22Rv1 (cell line): Measurements from ENCODE around the gene WWC1.

Experiments used
- ZFX ChIP-seq: fragments of 450-650 bp; IDR thresholded peaks from 2 replicates; pipeline ENCODE4 v1.6.1; 2017; ENCODE audit warnings: antibody characterized with exemption, borderline replicate concordance
- TF ChIP-seq, protein P1 (sequence below): fragments of 450-650 bp; IDR thresholded peaks from 2 replicates; pipeline ENCODE4 v1.5.1; 2017; ENCODE audit warnings: mild to moderate bottlenecking

DNA sequence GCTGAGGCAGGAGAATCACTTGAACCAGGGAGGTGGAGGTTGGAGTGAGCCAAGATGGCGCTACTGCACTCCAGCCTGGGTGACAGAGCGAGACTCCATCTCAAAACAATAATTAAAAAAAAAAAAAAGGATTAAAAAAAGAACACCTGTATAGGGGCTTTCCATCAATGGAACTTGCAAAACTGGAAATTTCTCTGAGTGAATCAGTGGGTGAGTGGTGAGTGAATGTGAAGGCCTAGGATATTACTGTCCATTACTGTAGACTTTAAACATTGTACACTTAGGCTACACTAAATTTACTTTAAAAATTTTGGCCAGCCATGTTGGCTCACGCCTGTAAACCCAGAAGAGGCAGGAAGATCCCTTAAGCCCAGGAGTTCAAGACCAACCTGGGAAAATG, 189.2 kb downstream of the WWC1 start:
- TF ChIP-seq, protein P1, sequence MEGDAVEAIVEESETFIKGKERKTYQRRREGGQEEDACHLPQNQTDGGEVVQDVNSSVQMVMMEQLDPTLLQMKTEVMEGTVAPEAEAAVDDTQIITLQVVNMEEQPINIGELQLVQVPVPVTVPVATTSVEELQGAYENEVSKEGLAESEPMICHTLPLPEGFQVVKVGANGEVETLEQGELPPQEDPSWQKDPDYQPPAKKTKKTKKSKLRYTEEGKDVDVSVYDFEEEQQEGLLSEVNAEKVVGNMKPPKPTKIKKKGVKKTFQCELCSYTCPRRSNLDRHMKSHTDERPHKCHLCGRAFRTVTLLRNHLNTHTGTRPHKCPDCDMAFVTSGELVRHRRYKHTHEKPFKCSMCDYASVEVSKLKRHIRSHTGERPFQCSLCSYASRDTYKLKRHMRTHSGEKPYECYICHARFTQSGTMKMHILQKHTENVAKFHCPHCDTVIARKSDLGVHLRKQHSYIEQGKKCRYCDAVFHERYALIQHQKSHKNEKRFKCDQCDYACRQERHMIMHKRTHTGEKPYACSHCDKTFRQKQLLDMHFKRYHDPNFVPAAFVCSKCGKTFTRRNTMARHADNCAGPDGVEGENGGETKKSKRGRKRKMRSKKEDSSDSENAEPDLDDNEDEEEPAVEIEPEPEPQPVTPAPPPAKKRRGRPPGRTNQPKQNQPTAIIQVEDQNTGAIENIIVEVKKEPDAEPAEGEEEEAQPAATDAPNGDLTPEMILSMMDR: no peak
- TF ChIP-seq ZFX: no peak
